OCI-LY3 (cell line): ENCODE data around the gene TYW1B.
"Not testable (repeated sequence)": the region's sequence is repeated elsewhere in the genome, so short reads cannot be mapped to it uniquely, and the experiment has no call there.

Experiments
- CTCF ChIP-seq: fragments of 200-600, 300-600 bp; sonication (generic); IDR thresholded peaks from 2 replicates; pipeline ENCODE4 v1.5.1; 2014; ENCODE audit warnings: antibody characterized with exemption, low read length, low read depth
- EZH2phosphoT487 ChIP-seq: fragments of 200-600 bp; shearing (Covaris generic); IDR thresholded peaks from 2 replicates; pipeline ENCODE4 v1.6.1; 2018; ENCODE audit warnings: antibody characterized with exemption, mixed run types, low read depth

- TF ChIP-seq CTCF, EZH2phosphoT487: not testable (repeated sequence)
These were observed 26.4 kb downstream of the TYW1B start for GRCh38 chr7:72801564-72801963.
